SIG-M5 (cell line): ENCODE data around the gene LVRN.

Experiments
- DNase-seq: peaks from one replicate; lab custom pipeline; 2025; lab: John Stamatoyannopoulos, UW

The LVRN gene

DNA sequence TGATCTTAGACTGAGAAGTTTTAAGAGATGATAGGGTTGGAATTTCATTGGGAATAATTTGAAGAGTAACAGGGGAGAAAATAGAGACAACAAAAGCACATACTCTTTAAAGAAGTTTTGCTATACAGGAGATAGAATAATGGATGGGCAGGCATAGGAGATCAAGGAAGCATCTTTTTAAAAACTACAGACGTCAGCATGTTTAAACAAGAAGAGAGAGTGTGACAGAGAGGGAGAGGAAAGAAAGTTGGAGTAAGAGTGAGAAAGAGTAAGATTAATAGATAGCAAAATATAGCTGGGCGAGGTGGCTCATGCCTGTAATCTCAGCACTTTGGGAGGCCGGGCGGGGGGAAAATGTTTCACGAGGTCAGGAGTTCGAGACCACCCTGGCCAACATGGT lies 5.3 kb upstream of the LVRN start:
- DNase-seq, result no peak

DNA sequence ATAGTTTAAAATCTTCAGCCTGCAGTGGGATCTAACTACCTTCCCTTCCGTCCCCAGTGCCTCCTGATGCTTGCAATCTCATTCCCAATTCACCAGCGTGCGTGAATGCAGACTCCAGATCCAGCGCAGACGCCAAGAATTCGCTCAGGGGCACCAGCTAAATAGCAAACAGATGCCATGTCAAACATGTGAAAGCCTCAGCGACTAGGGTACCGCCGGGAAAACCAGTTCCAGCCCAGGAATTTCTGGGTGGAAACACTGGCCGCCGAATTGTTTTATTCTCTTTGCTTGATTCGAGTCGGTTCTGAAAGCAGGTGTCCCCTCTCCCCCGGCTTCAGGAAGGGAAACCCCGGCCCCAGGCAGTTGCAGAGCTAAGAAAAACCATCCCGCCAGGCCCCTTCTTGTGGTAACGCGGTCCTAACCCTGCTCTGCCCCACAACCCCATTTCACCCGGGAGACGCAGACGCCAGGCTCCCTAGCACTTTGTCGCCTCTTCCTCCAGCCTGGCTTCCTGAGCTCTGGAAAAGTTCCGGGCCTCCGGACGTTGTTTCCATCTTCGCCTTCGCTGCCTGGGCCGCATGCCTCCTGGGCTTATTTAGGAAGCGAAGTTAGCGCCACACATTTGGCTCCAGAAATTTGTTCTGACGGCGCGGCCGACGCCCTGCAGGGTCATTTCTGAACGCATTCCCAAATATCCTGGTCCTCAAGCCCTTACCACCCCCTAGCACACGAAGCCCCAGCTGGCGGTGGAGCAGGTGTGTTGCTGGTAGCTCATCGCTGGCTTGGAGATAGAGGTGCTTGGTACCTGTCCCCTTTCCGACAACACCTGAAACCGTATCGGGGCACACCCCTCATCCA lies 665 bp upstream of the LVRN start:
- no peak for DNase-seq

DNA sequence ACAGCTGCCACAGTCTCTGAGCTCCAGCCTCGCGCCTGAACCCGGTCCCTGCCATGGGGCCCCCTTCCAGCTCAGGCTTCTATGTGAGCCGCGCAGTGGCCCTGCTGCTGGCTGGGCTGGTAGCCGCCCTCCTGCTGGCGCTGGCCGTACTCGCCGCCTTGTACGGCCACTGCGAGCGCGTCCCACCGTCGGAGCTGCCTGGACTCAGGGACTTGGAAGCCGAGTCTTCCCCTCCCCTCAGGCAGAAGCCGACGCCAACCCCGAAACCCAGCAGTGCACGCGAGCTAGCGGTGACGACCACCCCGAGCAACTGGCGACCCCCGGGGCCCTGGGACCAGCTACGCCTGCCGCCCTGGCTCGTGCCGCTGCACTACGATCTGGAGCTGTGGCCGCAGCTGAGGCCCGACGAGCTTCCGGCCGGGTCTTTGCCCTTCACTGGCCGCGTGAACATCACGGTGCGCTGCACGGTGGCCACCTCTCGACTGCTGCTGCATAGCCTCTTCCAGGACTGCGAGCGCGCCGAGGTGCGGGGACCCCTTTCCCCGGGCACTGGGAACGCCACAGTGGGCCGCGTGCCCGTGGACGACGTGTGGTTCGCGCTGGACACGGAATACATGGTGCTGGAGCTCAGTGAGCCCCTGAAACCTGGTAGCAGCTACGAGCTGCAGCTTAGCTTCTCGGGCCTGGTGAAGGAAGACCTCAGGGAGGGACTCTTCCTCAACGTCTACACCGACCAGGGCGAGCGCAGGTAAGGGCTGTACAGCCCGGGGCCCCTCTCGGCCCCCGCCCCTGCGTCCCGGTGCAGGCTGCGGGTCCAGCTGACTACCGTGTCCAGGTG lies 509 bp downstream of the LVRN start:
- DNase-seq, result no peak

GRCh38 chr5:115963566-115963965 lies 1.3 kb downstream of the LVRN start:
- DNase-seq, result no peak

DNA sequence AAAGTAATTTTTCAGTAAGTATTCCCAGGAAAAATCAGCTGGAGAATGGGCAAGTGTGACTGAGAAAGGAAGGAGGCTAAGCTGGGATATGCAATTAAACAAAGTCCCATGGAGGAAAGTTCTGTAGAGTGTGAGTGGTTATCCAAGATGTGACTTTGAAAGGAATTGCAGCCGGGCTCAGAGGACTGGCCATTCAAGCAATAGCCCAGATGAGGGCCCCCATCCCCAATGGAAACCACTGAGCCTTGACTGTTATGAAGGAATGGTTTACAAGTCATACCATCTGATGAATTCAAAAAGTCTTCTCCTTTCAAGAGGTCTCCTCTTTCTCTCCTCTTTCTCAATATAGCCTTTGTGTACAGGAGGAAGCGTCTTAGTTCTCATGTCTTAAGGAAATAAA lies 6.5 kb downstream of the LVRN start:
- no peak for DNase-seq

DNA sequence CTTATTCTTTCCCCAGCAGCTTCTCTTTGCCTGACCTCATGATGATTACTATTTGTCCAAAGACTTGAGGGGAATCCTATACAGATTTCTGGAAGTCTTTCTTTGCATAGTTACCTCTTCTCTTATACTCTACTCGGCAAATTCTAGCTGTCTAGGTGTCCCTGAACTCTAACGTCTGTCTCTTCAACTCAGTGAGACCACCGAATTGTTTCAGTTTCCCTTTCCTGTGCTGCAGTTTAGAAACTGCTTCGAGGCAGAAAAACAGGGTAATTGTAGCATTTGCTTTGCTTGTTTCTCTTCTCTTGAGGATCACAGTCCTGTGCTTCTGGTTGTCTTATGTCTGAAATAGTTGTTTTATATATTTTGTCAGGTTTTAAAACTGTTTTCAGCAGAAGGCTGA lies 14.8 kb downstream of the LVRN start:
- DNase-seq, result no peak

DNA sequence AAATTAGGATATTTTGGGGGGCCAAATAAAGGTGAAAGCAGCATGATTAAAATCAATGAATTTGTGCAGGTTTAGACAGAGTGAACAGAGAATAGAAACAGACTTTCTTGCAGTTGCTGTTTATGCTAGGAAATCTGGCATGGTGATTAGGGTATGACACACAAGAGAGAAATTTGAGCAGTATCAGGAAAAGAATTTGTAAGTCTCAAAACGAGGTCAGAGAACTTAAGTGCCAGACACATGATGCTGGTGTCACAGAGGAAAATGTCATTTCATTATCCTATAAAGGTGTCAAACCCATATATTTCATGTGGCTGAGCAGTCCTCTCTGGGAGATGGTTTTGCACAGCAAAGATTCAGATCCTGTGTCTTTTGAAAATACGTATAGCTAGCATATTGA lies 15.7 kb downstream of the LVRN start:
- DNase-seq, result no peak

DNA sequence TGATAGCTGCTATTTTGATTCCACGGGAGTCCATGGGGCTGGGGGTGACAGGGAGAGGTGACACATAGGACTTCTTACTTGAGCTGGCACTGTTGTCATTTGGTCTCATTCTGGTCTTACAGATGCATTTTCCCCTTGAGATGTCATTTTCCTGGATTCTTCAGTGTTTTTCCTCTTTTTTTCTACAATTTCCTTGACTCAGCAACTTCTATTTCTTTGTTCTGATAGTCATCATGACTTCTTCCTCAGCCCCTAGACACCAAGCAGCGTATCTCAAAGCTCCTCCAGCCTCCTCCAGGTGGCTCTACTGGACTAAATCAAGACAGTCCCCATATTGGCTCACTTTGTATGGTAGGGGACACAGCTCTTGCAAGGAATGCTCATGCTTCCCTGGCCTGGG lies 16.5 kb downstream of the LVRN start:
- no peak for DNase-seq

DNA sequence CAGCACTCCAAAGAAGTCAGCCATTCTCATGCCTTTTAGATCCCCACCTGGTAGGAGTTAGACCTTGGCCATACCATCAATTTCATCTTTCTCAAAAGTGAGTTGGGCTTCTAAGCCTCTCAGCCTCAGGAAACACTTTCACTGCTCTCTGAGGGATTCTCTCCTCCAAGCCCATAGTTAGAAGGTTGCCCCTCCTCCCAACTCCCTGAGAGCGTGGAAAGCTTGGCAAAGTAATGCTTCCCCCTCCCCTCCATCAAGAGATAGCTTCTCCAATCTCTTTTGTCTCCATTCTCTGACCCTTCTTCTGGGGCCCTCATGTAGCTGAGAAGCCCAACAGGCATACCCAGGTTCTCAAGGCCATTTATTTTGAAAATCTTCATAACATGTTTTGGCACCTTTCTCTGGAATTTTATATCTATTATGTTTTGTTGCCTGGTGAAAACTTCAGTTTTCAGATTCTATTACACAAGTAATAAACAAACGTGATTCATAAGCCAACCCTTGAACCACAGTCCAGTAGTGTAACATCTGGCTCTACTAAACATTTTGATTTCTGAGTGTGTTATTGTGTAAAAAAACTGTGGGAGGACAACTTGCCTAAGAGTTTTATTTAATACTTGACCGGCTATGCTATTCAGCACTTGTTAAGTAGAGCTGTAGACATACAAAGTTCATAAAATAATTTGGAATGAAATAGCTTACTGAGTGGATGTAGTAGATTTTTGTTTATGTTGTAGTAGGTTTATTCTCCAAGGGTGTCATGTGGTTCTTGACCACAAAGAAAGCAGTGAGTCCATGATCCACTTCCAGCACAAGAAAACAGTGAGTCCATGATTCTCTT lies 17.1 kb downstream of the LVRN start:
- DNase-seq, result no peak

DNA sequence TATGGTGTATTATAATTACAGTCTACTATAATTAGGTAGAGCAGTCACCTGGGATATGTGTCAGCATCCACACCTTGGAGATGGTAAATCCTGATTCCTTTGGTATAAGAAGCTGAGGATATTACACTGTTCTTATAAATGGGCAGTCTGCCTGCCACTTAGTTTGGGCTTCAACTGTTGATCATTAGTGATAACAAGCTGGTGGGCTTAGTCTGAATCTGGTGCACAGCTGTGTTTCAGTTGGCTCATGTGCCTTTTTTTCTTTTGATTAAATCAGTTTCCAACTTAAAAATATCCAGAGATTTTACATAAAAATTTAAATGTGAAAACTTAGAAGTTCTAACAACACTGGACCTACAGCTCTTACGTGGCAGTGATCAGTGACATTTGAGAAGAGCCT lies 21.2 kb downstream of the LVRN start:
- no peak for DNase-seq

DNA sequence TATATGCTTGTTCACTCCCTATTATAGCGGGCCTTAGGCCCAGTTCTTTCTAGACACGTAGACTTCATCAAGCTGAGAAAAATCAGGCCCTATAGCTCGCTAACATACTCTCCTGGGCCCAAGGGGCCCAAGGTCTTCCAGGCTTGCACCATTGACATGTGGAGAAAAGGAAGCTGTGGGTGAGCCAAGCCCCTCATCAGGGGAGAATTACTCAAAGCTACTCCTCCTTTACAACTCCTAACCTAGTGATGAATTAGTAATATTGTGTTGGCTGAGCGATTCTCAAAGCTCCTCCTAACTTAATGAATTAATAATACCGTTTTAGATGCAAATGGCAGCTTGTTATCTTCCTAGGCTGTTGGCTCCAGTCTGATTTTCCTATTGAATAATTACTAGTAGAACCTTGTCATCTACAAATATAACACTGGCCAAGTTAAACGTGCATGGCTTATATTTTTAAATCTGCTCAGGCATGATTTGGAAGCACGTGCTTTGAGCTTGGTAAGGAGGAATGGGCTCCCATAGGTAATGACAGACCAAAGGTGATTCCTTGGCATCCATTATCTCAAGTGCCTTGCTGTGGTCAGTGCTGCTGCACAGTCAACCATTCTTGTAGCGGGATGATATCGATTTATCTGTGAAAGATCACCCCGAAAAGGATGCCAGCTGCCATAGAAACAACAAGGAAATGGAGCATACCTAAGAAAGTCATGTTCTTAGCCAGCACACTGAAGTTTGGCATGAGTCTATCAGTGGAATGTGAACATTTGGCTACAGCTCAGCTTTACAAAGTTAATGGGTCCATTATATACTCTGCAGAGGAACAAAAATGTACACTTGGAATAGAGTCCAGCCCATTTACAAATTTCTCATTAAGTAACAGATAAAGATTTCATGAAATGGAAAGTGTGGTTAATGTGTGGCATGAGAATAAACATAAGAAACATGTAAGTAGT lies 23.8 kb downstream of the LVRN start:
- no peak for DNase-seq

DNA sequence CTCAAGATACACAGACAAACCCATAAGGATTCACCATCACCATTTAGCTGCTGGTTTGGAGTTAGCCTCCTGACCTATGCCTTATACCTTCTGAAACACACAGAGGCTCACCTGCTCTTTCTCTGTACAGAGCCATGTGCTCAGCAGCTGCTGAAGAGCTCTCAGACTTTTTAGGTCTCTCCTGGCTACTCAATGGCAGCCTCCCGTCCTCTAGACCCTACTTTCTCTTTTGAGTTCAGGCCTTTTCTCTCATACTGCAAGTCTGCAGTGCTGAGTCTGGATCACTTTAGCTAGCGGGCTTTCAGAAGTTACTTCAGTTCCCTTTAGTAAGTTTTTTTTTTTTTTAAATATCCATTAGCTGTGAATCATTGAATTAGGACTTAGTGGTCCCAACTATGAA lies 25.7 kb downstream of the LVRN start:
- DNase-seq, result no peak

- DNase-seq, result no peak
These were observed 30.6 kb downstream of the LVRN start for GRCh38 chr5:115992848-115993350.

DNA sequence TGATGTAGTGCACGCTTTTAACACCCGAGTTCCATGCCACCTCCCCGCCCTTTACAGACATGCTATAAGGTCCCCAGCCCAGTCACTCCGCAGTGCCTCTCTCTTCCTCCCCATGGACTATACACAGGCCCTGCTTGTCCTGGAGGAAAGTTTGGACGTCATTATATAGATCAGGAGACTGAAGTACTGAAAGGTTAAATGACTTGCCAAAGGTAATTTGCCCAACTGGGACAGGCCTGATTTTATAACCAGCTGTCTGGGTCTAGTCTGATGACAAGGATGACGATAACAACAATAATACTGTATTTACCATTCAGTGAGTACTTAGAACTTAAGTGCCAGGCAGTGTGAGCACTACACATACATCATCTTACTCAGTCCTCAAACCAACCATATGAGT lies 33.1 kb downstream of the LVRN start:
- no peak for DNase-seq

- no peak for DNase-seq
These were observed 40.0 kb downstream of the LVRN start for GRCh38 chr5:116002116-116002906.

- DNase-seq, result no peak
These were observed 42.0 kb downstream of the LVRN start for GRCh38 chr5:116004248-116004647.

DNA sequence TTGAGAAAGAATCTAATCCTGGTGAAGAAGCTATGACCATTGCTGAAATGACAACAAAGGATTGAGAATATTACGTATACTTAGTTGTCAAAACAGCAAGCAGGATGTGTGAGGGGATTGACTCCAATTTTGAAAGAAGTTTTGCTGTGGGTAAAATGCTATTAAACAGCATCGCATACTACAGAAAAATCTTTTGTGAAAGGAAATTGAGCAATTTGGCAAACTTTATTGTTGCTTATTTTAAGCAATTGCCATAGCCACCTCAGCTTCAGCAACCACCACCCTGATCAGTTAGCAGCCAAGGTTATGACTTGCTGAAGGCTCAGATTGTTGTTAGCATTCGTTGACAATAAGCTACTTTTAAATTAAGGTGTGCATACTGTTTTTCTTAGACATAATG lies 47.5 kb downstream of the LVRN start:
- DNase-seq, result no peak

GRCh38 chr5:116011046-116011445 lies 48.8 kb downstream of the LVRN start:
- no peak for DNase-seq

DNA sequence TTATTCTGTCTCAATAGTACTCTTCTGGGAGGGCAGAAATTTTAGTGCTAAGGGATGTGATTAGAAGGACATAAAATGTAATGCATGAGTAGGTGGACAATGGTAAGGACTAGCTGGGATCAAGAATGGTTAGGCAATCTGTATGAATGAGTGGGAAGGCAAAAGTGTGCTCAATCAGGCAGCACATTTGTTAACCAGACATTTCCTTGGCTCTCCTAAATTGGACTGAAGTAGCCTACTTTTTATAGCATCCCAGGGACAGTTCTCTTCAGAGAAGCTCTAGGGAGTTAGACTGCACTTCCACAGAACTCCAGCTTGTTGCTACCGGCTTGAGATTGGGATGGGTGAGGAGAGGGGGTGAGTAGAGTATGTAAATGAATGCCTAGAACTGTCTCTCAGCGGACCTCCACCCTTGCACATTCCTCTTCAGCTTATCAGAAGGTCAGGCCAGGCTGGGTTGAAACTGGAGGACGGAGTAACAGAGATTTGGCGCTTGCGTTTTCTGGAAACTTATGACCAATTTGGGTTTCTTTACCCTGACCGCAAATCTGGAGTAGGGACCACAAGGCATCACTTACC lies 51.0 kb downstream of the LVRN start:
- no peak for DNase-seq

- no peak for DNase-seq
These were observed 51.7 kb downstream of the LVRN start for GRCh38 chr5:116013936-116014335.
